GM12873 (cell line): ENCODE data around the gene ATRX.

Experiments
- TF ChIP-seq, protein P1 (sequence below): IDR thresholded peaks from 2 replicates; pipeline ENCODE4 v1.5.1; 2012; ENCODE audit warnings: low read depth, mild to moderate bottlenecking, moderate library complexity, low read length, control low read depth; ENCODE audit not compliant: insufficient read depth; ENCODE audit errors: missing control alignments

The ATRX gene

DNA sequence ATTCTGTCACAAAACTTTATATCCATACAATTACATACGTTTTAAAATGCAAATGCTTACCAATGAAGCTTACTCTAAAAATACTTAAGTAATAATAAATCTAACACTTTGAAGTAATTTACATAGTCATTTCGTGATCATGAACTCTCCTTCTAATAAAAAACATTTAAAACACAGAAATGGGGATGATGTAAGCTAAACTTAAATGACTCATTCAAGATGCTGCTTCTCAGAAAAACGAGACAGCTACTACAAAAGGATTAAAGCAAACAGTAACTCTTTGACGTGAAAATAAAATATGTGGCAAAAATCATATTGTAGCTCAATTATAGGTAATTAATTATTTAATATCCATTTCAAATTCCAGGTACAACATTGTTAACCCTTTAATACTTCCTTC is 190.2 kb downstream of the ATRX start:
- TF ChIP-seq, protein P1, sequence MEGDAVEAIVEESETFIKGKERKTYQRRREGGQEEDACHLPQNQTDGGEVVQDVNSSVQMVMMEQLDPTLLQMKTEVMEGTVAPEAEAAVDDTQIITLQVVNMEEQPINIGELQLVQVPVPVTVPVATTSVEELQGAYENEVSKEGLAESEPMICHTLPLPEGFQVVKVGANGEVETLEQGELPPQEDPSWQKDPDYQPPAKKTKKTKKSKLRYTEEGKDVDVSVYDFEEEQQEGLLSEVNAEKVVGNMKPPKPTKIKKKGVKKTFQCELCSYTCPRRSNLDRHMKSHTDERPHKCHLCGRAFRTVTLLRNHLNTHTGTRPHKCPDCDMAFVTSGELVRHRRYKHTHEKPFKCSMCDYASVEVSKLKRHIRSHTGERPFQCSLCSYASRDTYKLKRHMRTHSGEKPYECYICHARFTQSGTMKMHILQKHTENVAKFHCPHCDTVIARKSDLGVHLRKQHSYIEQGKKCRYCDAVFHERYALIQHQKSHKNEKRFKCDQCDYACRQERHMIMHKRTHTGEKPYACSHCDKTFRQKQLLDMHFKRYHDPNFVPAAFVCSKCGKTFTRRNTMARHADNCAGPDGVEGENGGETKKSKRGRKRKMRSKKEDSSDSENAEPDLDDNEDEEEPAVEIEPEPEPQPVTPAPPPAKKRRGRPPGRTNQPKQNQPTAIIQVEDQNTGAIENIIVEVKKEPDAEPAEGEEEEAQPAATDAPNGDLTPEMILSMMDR: no peak

DNA sequence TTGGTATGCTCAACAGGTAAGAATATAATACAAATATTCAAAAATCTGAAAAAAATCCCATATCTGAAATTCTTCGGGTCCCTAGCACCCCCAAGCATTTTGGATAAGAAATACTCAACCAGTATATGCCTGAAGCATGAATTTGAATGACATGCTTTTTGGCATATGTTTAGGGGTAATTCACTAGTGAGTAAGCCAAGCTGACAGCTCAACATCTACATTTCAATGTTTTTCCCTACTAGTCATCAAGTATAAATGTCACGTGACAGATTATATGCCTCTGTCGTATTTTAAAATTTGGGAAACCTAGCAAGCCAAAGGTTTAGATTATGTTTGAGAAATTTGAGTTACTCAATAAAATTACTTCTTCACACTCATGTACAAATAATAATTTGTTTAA is 213.7 kb downstream of the ATRX start:
- TF ChIP-seq, protein P1: no peak

DNA sequence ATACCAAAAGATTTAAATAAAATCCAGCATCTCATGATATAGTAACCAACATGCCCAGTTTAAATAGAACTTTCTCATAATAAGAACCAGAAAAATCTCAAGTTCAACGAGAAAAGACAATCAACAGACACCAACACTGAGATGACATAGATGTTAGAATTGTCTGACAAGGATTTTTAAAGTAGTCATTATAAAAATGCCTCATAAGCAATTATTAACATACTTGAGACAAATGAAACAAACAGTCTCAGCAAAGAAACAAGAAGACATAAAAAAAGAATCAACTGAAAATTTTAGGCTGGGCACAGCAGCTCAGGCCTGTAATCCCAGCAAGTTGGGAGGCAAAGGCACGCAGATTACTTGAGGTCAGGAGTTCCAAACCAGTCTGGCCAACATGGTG is 220.7 kb downstream of the ATRX start:
- TF ChIP-seq, protein P1: no peak

DNA sequence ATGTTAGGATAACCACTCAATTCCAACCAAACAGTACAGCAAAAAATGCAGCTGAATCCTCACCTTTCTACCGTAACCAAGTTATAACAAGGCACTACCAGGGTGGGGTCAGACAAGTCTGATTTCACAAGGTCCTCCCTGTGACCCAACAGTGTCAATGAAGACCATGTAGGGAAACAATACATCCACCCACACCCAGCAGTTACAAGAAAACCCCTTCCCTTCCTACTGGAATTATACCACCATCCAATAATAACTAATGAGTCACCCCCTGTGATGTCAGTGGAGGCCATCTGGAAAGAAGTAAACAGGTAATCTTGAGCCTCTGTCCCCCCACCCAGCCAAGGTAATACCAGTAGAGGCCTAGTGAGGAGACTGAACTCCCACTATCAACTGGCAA is 221.2 kb downstream of the ATRX start:
- TF ChIP-seq, protein P1: no peak

DNA sequence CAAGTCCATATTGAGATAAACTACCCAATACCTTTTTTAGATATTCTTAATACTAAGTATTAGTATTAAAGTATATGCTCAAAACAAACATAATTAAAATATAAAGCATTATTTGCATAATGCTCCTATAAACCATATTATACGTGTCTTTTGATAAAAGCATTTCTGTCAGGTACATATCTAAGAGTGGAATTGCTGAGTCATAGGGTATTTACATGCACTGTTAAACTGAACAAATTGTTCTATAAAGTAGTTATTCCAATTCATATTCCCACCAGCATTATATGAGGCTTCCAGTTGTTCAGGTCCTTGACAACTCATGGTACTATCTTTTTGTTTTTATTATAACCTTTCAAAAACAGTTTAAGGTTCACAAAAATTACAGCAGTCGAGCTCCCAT is 224.6 kb downstream of the ATRX start:
- TF ChIP-seq, protein P1: no peak

DNA sequence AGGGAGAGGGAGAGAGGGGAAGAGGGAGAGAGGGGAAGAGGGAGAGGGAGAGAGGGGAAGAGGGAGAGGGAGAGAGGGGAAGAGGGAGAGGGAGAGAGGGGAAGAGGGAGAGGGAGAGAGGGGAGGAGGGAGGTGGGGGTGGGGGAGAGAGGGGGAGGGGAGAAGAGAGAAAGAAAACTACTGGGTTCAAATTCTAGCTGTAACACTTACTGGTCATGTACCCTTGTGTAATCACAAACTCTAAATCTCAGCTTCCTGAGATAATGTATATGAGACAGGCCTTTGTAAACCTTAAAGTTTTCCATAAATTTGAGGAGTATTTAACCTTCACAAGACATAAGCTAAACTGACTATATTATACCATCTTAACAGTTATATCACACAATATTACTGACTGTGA is 229.7 kb downstream of the ATRX start:
- TF ChIP-seq, protein P1: no peak

DNA sequence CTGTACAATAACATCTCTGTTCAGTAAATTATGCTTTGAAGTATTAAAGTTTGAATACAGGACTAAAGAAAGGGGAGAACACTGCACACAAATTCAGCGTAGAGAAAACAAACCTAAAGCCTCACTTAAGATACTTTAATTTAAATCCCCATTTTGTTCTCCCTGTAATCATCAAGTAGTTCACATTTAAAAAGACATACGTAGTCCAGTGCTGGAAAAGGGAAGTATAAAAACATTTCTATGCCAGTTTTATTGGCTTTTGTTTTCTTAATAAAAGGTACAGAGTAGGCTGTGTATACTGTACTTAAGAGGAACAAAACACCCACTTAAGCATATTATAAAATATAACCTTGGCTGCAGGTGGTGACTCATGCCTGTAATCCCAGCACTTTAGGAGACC is 237.3 kb downstream of the ATRX start:
- TF ChIP-seq, protein P1: no peak
